Muscle layer of colon (tissue), 2 donors: Measurements from ENCODE around the gene ARHGEF40.

Experiments
- H3K27ac ChIP-seq: one replicate; pipeline ENCODE4 v1.7.0; 2013; ENCODE audit warnings: low read depth, mild to moderate bottlenecking, low read length, moderate library complexity
- H3K27me3 ChIP-seq, 2 donors: one replicate each; pipeline ENCODE4 v1.7.0; 2013; ENCODE audit warnings: low read length in 2 of 2, mild to moderate bottlenecking in 2 of 2; ENCODE audit not compliant: insufficient read depth in 2 of 2, control insufficient read depth in 1 of 2
- H3K36me3 ChIP-seq: one replicate; pipeline ENCODE4 v1.7.0; 2013; ENCODE audit warnings: mild to moderate bottlenecking, low read length; ENCODE audit not compliant: insufficient read depth
- H3K4me1 ChIP-seq: one replicate; pipeline ENCODE4 v1.7.0; 2013; ENCODE audit warnings: mild to moderate bottlenecking, low read length; ENCODE audit not compliant: insufficient read depth
- H3K4me3 ChIP-seq, 2 donors: one replicate each; pipeline ENCODE4 v1.7.0; 2013; ENCODE audit warnings: low read length in 2 of 2, low read depth in 1 of 2, mild to moderate bottlenecking in 1 of 2, moderate library complexity in 1 of 2
- H3K9ac ChIP-seq: one replicate; pipeline ENCODE4 v1.7.0; 2013; ENCODE audit warnings: low read length
- H3K9me3 ChIP-seq: one replicate; pipeline ENCODE4 v1.7.0; 2013; ENCODE audit warnings: mild to moderate bottlenecking, low read length
- donor health status: abdominal sarcoma.
- donor health status: Adenocarcinoma of cecum.

Gene ARHGEF40

DNA sequence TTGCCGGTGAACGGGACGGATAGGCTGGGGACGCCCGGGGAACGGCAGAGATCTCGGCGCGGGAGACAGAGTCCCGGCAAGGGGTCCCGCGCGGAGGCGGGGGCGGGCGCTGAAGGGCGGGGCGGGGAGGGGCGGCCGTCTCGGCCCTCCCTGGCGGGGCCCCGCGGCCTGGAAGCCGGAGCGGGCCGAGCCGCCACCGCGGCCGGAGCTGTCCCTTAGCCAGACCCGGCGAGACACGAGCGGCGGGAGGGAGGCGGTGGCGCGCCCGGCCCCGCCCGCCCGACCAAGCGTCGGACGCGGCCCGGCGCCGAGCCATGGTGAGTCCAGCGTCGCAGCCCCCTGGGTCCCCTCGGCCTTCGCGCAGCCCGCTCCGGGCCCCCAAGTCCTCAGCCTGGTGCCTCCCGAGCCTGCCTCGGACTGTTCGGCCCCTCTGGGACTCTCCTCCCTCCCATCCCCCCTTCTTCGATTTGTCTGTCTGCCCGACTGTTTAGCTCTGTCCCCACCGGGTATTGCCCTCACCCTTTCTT, at the start of gene ARHGEF40:
Gene ARHGEF40, plus strand, starts transcription at position 222 of the 527 bp plus-strand sequence. Its CDS starts 93 bp downstream, at position 315.
- H3K9ac ChIP-seq, result peak within 1 kb of the TSS; percentile 73
- peak within 1 kb of the TSS; percentile 70 to 92 for H3K4me3 ChIP-seq
- H3K36me3 ChIP-seq, result peaks cover 22% of the 10 kb centered on the region
- no peaks in the 10 kb centered on the region for H3K9me3 ChIP-seq
- no peaks in the 10 kb centered on the region for H3K27me3 ChIP-seq
- peak within 1 kb of the TSS; percentile 89 for H3K27ac ChIP-seq
- H3K4me1 ChIP-seq, result peaks cover 30% of the 10 kb centered on the region

DNA sequence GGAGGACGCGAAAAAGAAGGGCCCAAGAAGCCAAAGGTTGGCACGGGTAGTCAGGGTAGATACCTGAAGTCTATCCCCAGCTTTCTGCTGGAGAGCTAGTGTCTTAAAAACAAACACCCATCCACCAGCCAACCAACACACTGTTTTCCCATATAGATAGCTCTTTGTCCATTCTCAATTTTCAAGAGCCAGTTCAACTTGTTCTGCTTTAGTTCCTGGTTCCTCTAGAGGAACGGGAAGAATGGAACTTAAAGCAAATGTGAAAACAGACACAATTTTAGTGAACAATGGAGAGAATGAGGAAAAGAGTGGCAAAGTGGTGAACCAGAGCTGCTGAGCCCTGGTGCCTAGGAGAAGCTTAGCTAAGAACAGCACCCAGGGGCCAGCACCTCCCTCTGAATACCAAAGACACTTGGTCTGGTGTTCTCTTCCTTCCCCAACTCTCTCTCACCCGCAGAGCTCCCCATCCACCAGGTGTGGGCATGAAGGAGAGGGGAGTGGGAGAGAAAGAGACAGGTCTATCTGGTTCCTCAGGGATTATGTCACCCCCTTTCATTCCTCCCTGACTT, 49.0 kb upstream of the ARHGEF40 start:
- Histone ChIP-seq H3K27ac (no peak overlapping the region), H3K9me3 (no peaks in the 10 kb centered on the region), H3K9ac (no peak overlapping the region), H3K4me3 (no peak overlapping the region), H3K27me3 (no peaks in the 10 kb centered on the region), H3K4me1 (peaks cover 18% of the 10 kb centered on the region), H3K36me3 (peaks cover 45% of the 10 kb centered on the region)

DNA sequence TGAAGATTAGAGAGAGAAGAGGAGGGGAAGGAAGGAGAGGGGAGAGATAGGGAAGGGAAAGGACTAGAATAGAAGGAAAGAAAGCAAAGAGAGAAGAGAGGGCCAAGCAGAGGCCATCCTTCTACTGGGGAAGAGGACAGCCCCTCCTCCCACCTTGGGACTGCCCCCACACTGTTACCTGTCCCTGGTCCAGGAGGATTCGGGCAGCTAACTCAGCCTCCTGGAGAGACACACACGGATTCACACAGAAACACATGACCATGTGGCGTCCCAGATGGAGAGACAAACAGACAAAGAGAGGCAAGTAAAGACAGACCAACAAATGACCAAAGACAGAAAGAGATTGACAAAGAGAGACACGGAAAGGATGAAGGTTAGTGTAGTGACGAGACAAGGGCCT, 47.4 kb upstream of the ARHGEF40 start:
- Histone ChIP-seq H3K9me3 (no peaks in the 10 kb centered on the region), H3K27ac (no peak overlapping the region), H3K9ac (no peak overlapping the region), H3K27me3 (no peaks in the 10 kb centered on the region), H3K4me3 (no peak overlapping the region), H3K36me3 (peaks cover 39% of the 10 kb centered on the region), H3K4me1 (peaks cover 25% of the 10 kb centered on the region)

DNA sequence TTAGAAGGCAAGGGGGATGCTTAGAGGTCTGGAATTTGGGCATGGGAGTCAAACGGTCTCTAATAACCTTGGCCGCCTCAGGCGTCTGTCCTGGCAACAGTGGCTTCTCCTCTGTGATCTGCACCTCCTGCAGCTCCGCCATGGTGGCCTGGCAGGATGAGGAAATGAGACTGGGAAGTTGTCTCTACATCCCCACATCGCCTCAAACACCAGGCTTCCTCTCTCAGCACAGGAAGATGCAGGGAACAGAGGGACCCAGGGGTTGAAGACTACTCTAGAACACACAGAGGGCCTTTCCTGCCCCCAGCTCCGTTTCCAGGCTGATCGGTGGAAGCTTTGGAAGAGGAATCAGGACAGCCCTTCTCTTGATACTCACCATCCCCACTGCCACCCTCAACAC, 46.9 kb upstream of the ARHGEF40 start:
- no peak overlapping the region for H3K9ac ChIP-seq

DNA sequence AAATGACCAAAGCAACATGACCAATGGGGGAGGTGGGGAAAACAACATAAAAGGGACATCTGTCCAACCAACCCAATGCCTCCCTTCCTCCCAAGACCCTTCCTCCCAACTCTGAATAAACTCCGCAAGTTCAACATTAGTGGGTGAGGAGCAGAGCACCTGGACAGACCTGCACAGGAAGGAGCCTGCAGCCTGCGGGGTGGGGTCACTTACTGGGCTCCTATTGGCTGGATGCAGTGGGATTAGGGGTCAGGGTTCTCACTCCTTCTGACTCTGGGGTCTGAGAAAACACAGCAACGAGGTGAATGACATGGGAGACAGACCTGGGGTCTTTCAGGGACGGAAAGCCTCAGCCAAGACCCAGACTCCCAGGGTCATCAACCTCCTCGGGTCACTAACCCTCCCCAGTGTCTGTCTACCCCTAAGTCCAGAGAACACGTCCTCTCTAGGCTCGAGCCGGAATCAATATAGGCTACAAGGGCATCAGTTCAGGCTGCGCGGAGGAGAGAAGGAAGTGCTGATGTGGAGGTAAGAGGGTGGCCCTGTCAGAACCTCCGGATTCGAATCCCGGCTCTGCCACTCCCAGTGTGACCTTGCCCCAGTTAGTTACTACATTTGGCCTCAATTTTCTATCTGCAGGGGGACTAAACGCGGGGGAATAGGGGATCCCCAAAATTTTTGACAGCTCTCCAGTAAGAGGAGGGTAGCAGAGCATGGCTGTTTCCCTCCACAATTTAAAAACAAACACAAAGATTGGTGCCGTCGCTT, 46.1 kb upstream of the ARHGEF40 start:
- Histone ChIP-seq H3K9me3 (no peaks in the 10 kb centered on the region), H3K4me1 (peaks cover 25% of the 10 kb centered on the region), H3K9ac (peak overlapping the region; percentile 69), H3K27me3 (no peaks in the 10 kb centered on the region), H3K4me3 (peak overlapping the region; percentile 77 to 87), H3K27ac (peak overlapping the region; percentile 81), H3K36me3 (peaks cover 30% of the 10 kb centered on the region)

More for the DNA sequence above, 46.9 kb upstream of the ARHGEF40 start:
- no peaks in the 10 kb centered on the region for H3K9me3 ChIP-seq
- H3K27ac ChIP-seq, result peak overlapping the region; percentile 63
- H3K27me3 ChIP-seq, result no peaks in the 10 kb centered on the region
- peak overlapping the region in 1 of 2 donors; percentile 77 for H3K4me3 ChIP-seq
- H3K36me3 ChIP-seq, result peaks cover 38% of the 10 kb centered on the region
- H3K4me1 ChIP-seq, result peaks cover 25% of the 10 kb centered on the region

DNA sequence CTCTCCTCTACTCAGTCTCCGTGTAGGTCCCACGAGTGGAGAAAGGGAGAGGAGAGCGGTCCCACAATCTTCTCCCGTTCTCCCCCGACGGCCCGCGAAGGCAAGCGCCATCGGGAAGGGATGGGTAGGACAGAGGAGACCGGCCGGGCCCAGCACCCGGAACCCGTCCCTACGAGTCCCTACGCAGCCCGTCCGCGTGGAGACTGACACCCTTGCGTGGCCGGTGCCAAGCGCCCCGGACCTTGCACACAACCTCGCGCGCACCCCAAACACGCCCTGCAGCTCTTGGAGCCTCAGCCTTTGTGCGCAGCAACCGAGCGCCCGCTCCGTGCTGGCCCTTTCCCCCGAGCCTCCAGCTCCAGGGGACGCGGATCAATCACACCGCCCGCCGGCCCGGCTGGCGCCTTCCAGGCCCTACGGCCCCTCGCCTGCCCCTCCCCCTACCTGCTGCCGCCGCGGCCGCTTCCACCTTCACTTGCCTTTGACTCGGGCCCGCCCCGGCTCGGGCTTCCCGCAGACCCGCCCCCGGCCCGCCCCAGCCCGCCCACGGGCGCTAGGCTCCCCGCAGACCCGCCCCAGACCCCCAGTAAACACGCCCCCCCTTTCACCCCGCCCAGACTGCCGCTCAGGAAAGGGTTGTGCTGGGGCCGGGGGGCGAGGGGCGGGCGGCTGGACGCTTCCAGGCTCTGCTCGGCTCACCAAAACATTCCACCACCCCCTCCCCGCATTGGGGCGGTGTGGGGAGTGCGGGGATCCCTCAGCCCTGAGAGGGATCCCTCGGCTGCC, 45.3 kb upstream of the ARHGEF40 start, which contains the start of gene NDRG2:
Gene NDRG2, minus strand, starts transcription at position 477 of the 786 bp plus-strand sequence. CDS start 1,746 bp downstream, outside the sequence.
- H3K9me3 ChIP-seq, result no peaks in the 10 kb centered on the region
- H3K36me3 ChIP-seq, result peaks cover 22% of the 10 kb centered on the region
- peak within 1 kb of the TSS; percentile 77 to 87 for H3K4me3 ChIP-seq
- H3K27ac ChIP-seq, result peak within 1 kb of the TSS; percentile 81
- H3K4me1 ChIP-seq, result peaks cover 25% of the 10 kb centered on the region
- H3K9ac ChIP-seq, result peak within 1 kb of the TSS; percentile 69
- H3K27me3 ChIP-seq, result no peaks in the 10 kb centered on the region

DNA sequence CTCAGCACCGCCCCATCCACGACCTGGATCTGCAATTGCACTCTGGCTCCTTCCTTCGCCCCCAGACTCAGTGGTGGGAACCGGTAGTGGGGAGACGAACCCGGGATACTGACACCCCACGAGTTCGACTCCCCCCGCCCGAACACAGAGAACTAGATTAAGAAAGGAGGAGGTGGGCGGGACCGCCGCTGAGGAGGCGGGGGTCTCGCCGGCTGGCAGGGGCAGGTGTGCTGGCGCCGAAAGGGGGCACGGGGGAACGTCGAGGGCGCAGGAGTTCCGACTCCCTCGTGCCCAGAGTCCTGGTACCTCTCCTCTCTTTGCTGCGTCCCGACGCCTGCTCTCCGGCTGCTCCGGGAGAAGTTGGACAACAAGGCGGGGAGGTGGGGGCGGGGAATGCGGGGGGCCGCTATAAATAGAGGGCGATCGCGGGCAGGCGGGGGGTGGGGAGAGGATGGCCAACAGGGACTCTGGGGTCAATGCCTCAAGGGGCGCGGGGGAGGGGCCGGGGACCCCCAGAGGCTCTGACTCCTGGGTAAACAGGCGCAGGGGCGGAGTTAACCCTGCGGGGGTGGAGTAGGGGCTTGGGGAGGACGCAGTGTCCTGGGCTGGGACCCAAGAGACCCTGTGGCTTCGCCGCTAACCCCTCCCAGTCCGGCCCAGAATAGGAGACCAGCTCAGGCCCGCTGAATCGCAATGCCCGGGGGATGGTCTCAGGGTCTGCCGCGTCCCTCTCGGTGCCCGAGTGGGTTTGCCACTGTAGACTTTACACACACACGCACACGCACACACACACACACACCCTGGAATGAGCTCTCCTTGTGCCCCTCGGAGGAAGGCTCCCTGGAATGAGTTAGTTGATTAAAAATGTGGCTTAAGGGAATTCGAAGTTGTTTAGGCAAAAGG, 44.5 kb upstream of the ARHGEF40 start:
- Histone ChIP-seq H3K9ac (peak overlapping the region; percentile 66), H3K27me3 (no peaks in the 10 kb centered on the region), H3K9me3 (no peaks in the 10 kb centered on the region), H3K4me3 (peak overlapping the region; percentile 69 to 87), H3K27ac (peak overlapping the region; percentile 81), H3K4me1 (peaks cover 25% of the 10 kb centered on the region), H3K36me3 (peaks cover 17% of the 10 kb centered on the region)

DNA sequence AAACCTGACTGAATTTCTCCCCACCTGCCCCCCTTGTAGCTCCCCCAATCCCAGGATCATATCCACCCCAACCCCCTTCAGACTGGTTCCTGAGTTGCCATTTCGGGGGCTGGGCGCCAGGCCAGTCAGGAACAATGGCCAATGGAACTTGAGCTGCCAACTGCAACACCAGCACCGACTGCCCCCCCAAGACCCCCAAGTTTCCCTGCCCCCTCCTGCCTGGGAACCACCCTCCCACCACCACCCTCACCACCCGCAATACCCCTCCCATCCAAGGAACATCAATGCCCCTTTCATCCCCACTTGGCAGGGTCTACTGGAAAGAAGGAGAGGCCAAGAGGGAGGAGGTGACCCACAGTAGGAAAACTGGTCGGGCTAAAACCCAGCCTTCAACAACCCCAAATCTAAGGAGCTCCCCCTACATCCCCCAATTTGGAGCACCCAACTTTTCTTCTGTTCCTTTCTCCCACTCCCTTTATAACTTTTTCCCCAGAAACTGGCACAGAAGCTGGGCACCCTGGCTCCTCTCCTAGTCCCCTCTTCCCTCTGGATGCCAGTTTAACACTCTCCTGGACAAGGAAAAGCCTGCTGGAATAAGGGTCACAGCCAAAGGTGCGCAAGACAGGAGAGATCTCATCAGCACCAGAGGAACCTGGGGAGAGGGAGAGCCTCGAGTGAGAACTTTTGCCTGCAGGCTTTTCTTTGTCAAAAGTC, 43.7 kb upstream of the ARHGEF40 start:
- H3K9me3 ChIP-seq, result no peaks in the 10 kb centered on the region
- peak overlapping the region; percentile 81 for H3K27ac ChIP-seq
- no peak overlapping the region for H3K9ac ChIP-seq
- H3K27me3 ChIP-seq, result no peaks in the 10 kb centered on the region
- peaks cover 25% of the 10 kb centered on the region for H3K4me1 ChIP-seq
- no peak overlapping the region for H3K4me3 ChIP-seq
- peaks cover 9% of the 10 kb centered on the region for H3K36me3 ChIP-seq

DNA sequence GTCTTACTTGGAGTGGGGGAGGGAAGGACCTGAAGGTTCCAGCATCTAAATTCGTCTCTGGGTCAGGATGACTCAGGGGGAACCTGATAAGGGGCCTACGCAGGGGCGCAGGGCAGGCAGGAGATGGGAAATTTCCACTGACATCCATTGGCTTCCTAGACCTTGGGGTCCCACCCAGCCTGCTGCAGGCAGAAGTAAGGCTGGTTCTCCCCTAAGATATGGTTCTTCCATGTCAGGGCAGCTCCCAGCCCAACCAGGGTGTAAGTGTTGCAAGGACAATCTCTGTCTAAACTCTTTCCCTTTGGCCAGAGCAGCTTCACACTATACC, 43.2 kb upstream of the ARHGEF40 start:
- no peaks in the 10 kb centered on the region for H3K27me3 ChIP-seq
- H3K9me3 ChIP-seq, result no peaks in the 10 kb centered on the region
- H3K27ac ChIP-seq, result no peak overlapping the region
- H3K4me3 ChIP-seq, result no peak overlapping the region
- H3K9ac ChIP-seq, result no peak overlapping the region
- H3K36me3 ChIP-seq, result peaks cover 3% of the 10 kb centered on the region
- peaks cover 25% of the 10 kb centered on the region for H3K4me1 ChIP-seq

DNA sequence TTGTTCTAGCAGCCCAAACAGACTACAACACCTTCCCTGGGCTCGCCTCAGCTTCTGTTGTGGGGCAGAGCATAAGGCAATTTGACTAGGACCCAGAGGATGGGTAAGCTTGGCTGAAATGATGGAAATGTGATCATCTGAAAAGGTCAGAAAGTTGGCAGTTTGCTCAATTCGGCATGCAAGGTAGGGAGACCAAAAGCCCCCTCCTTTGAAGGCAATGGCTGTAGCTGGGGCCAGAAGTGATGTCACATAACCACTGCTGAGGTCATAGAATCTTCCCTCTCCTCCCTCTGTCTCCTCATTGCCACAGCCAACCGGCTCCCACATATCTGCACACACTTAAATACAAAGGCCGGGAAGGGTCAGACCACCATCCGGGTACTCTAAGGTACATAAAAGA, 40.2 kb upstream of the ARHGEF40 start, which contains the start of gene TPPP2:
Gene TPPP2, plus strand, starts transcription at position 301 of the 400 bp plus-strand sequence. CDS start 365 bp downstream, outside the sequence.
- no peaks in the 10 kb centered on the region for H3K36me3 ChIP-seq
- H3K9ac ChIP-seq, result no peak within 1 kb of the TSS
- H3K27ac ChIP-seq, result no peak within 1 kb of the TSS
- no peaks in the 10 kb centered on the region for H3K27me3 ChIP-seq
- H3K9me3 ChIP-seq, result no peaks in the 10 kb centered on the region
- H3K4me1 ChIP-seq, result peaks cover 7% of the 10 kb centered on the region
- no peak within 1 kb of the TSS for H3K4me3 ChIP-seq
